KMS-11 (cell line): ENCODE measurements around the gene CD2.

ENCODE experiments used
- H2AFZ ChIP-seq: fragments of 200-600 bp; sonication (generic); 2 replicates; pipeline ENCODE4 v1.6.1; 2016; ENCODE audit warnings: antibody characterized with exemption, mixed run types, low read depth
- H3K27ac ChIP-seq: fragments of 200-600 bp; sonication (generic); 2 replicates; pipeline ENCODE4 v1.6.1; 2016; ENCODE audit warnings: mild to moderate bottlenecking, mixed run types
- H3K27me3 ChIP-seq: fragments of 200-600 bp; sonication (generic); 2 replicates; pipeline ENCODE4 v1.6.1; 2017; ENCODE audit warnings: mild to moderate bottlenecking, low read depth, mixed run types, moderate library complexity; ENCODE audit not compliant: insufficient read depth
- H3K36me3 ChIP-seq: fragments of 200-600 bp; sonication (generic); 2 replicates; pipeline ENCODE4 v1.6.1; 2017; ENCODE audit warnings: mild to moderate bottlenecking, mixed run types; ENCODE audit not compliant: insufficient read depth
- H3K4me1 ChIP-seq: fragments of 200-600 bp; sonication (generic); 2 replicates; pipeline ENCODE4 v1.6.1; 2016; ENCODE audit warnings: mild to moderate bottlenecking, low read depth, mixed run types; ENCODE audit not compliant: poor library complexity, severe bottlenecking
- H3K4me2 ChIP-seq: fragments of 200-600 bp; sonication (generic); 2 replicates; pipeline ENCODE4 v1.7.0; 2016; ENCODE audit warnings: mild to moderate bottlenecking, mixed run types
- H3K4me3 ChIP-seq: fragments of 200-600 bp; sonication (generic); IDR thresholded peaks from 2 replicates; pipeline ENCODE4 v1.6.1; 2017; ENCODE audit warnings: low read depth, low read length, mixed read lengths; ENCODE audit not compliant: insufficient read depth
- H3K79me2 ChIP-seq: fragments of 200-600 bp; sonication (generic); 2 replicates; pipeline ENCODE4 v1.6.1; 2016; ENCODE audit warnings: low read depth, mixed run types; ENCODE audit not compliant: insufficient read depth
- H3K9ac ChIP-seq: fragments of 200-600 bp; sonication (generic); 2 replicates; pipeline ENCODE4 v1.6.1; 2016; ENCODE audit warnings: mild to moderate bottlenecking, mixed run types
- H4K20me1 ChIP-seq: fragments of 200-600 bp; sonication (generic); 2 replicates; pipeline ENCODE4 v1.6.1; 2016; ENCODE audit warnings: mild to moderate bottlenecking, mixed run types; ENCODE audit not compliant: insufficient read depth
- TF ChIP-seq, protein P1 (sequence below): fragments of 200-600 bp; sonication (generic); conservative IDR thresholded peaks from 2 replicates; pipeline ENCODE4 v1.6.1; 2017; ENCODE audit warnings: low read depth, mild to moderate bottlenecking, antibody characterized with exemption, low read length, moderate library complexity, mixed read lengths

Gene CD2

DNA sequence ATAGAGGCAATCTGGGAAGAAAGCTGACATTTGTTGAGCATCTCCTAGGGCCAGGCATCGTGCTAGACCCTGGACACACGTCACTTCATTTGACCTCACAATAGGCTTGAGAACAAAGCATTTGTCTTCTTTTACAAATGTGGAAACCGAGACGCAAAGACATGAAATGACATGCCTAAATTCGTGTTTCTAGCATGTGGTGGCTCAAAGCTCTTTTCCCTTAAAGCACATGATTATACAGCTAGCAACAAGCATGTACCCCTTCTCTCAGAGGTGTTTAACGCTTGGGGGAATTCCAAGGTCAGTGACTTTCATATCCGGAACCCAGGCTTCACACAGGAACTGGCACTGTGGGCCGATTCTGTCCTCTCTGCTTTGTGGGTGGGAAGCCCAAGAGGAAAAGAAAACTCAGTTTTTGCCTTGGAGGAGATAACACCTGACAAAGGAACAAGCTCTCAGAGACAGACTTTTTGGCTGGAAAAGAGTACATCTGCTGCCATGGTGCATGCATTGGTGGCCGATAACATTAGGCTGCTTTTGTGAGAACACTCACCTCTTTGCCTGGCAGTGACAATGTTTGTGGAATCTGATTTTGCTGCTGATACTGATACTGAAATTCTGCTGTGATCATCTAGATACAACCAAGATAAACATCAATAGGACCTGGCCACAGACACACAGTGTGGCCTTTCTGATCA lies 15.4 kb upstream of the CD2 start:
- Histone ChIP-seq H3K4me2 (no peak overlapping the region), H3K36me3 (no peaks in the 10 kb centered on the region), H3K9ac (no peak overlapping the region), H3K79me2 (no peaks in the 10 kb centered on the region), H3K27me3 (no peaks in the 10 kb centered on the region), H3K4me3 (no peak overlapping the region), H3K4me1 (peaks cover 26% of the 10 kb centered on the region), H2AFZ (no peak overlapping the region), H3K27ac (peak overlapping the region; percentile 51), H4K20me1 (no peaks in the 10 kb centered on the region)
- TF ChIP-seq, protein P1, sequence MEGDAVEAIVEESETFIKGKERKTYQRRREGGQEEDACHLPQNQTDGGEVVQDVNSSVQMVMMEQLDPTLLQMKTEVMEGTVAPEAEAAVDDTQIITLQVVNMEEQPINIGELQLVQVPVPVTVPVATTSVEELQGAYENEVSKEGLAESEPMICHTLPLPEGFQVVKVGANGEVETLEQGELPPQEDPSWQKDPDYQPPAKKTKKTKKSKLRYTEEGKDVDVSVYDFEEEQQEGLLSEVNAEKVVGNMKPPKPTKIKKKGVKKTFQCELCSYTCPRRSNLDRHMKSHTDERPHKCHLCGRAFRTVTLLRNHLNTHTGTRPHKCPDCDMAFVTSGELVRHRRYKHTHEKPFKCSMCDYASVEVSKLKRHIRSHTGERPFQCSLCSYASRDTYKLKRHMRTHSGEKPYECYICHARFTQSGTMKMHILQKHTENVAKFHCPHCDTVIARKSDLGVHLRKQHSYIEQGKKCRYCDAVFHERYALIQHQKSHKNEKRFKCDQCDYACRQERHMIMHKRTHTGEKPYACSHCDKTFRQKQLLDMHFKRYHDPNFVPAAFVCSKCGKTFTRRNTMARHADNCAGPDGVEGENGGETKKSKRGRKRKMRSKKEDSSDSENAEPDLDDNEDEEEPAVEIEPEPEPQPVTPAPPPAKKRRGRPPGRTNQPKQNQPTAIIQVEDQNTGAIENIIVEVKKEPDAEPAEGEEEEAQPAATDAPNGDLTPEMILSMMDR = no peak

DNA sequence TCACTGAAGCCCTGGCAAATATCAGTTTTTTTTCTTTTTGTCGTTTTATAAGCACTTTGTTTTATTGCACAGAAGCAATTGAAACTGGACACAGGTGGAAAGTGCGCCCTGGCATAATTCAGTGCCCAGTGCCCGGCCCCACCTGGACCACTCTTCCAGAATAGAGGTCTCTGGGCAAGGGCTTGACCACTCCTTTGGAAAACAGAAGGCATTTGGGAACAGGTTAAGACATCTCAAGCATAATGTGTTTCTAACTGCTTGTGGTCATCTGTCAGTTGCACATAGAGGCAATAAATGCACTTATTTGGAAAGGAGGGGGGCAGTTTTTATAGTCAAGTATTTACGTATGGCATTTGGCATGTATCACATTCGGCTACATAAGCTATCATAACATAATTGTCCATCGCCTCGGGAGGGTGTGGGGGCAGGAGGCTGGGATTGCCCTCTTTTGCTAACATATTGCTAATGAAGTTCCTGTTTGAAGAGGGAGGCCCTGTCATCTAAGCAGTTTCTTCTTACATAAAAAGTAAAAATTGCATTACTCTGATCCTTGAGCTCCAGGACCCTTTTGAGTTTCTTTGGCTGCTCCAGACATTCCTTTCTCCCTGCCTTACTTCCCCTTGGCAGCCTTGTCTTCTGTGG lies 14.7 kb upstream of the CD2 start:
- Histone ChIP-seq H3K4me1 (peaks cover 26% of the 10 kb centered on the region), H3K27me3 (no peaks in the 10 kb centered on the region), H3K4me2 (no peak overlapping the region), H3K36me3 (no peaks in the 10 kb centered on the region), H4K20me1 (no peaks in the 10 kb centered on the region), H2AFZ (no peak overlapping the region), H3K9ac (no peak overlapping the region), H3K4me3 (no peak overlapping the region), H3K27ac (peak overlapping the region; percentile 51; the same call in 1 of the 2 replicates), H3K79me2 (no peaks in the 10 kb centered on the region)
- TF ChIP-seq, protein P1 = no peak

DNA sequence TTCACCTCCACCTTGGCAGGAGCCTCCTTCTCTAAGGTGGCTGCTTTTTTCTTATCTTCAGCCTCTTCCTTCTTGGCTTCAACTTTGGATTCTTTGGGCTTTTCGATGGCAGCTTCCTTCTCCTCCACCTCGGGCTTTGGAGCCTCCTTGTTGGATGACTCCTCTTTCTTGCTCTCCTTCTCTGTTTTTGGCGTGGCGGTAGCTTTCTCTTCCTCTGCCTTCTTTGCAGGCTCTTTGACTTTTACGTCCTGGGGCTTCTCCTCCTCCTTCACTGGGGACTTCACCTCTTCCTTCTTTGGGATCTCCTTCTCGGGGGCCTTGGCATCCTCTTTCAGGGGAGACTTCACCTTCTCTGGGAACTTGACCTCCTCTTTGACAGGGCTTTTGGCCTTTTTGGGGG lies 13.9 kb upstream of the CD2 start:
- H2AFZ ChIP-seq = no peak overlapping the region

DNA sequence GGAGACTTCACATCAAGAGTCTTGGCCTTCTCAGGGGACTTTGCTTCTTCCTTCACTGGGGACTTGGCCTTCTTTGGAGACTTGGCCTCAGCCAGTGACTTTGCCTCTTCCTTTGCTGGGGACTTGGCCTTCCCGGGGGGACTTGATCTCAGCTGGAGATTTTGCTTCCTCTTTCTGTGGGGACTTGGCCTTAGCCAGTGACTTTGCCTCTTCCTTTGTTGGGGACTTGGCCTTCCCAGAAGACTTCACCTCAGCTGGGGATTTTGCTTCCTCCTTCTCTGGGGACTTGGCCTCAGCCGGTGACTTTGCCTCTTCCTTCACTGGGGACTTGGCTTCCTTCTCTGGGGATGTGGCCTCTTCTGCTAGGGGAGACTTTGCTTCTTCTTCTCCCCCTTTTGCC lies 13.5 kb upstream of the CD2 start:
- H3K36me3 ChIP-seq = no peaks in the 10 kb centered on the region
- H3K4me1 ChIP-seq = peaks cover 26% of the 10 kb centered on the region
- H3K4me3 ChIP-seq = no peak overlapping the region
- no peak overlapping the region for H3K9ac ChIP-seq
- TF ChIP-seq, protein P1 = no peak
- no peaks in the 10 kb centered on the region for H3K27me3 ChIP-seq
- no peak overlapping the region for H3K4me2 ChIP-seq
- no peaks in the 10 kb centered on the region for H3K79me2 ChIP-seq
- no peak overlapping the region for H2AFZ ChIP-seq
- H4K20me1 ChIP-seq = no peaks in the 10 kb centered on the region
- no peak overlapping the region for H3K27ac ChIP-seq

More for the DNA sequence above, 13.9 kb upstream of the CD2 start:
- TF ChIP-seq, protein P1 = no peak
- H4K20me1 ChIP-seq = no peaks in the 10 kb centered on the region
- no peak overlapping the region for H3K9ac ChIP-seq
- no peak overlapping the region for H3K4me3 ChIP-seq
- H3K36me3 ChIP-seq = no peaks in the 10 kb centered on the region
- no peaks in the 10 kb centered on the region for H3K27me3 ChIP-seq
- peaks cover 26% of the 10 kb centered on the region for H3K4me1 ChIP-seq
- no peak overlapping the region for H3K27ac ChIP-seq
- H3K4me2 ChIP-seq = no peak overlapping the region
- H3K79me2 ChIP-seq = no peaks in the 10 kb centered on the region
